Lower leg skin (tissue), 4 donors: Measurements from ENCODE around the gene SYTL2. TPM values are rescaled to one million over a fixed set of nuclear protein-coding genes. Genes with fewer than 3 reads are reported as not detected.

Source experiments
- DNase-seq, 2 donors: peaks; one replicate each; pipeline ENCODE4 v3.0.0-alpha.2; 2019; ENCODE audit warnings: low spot score in 2 of 2
- H3K4me3 ChIP-seq: fragments of 200-600 bp; sonication (generic); 2 replicates; pipeline ENCODE4 v1.5.1; 2017; ENCODE audit warnings: mild to moderate bottlenecking, low read depth; ENCODE audit not compliant: poor library complexity, severe bottlenecking
- POLR2A ChIP-seq, 2 donors: fragments of 450-650 bp; IDR thresholded peaks; one replicate each; pipeline ENCODE4 v1.6.1; 2016 to 2017; ENCODE audit warnings: antibody characterized with exemption in 2 of 2, mild to moderate bottlenecking in 1 of 2, moderate library complexity in 1 of 2
- WGBS, 2 donors: methylation state at CpG; one replicate each; pipeline ENCODE4 v1.1.5; 2018; 5-methylcytosine and 5-hydroxymethylcytosine counted together
- intact Hi-C: fragments of 100-400 bp; cut with DNase I; formaldehyde crosslinking; loops from one replicate; pipeline ENCODE4 v1.15.0; 2023; ENCODE audit warnings: low total_unique reads
- total RNA-seq, 4 donors: library from RNA; depleted of rRNA; stranded (reverse); fragments of >200 nt; gene quantifications; one replicate each; pipeline ENCODE4 v1.1.0, GENCODE V29; 2016
- TF ChIP-seq, protein P1 (sequence below), 3 donors: fragments of 450-650 bp; IDR thresholded peaks; one replicate each; pipeline ENCODE4 v1.5.1; 2016; ENCODE audit warnings: antibody characterized with exemption in 3 of 3, mild to moderate bottlenecking in 3 of 3, moderate library complexity in 2 of 3

The SYTL2 gene
- total RNA-seq, 4 donors from 2014 or later: 4.2 to 13.2 (median 8.9) TPM

DNA sequence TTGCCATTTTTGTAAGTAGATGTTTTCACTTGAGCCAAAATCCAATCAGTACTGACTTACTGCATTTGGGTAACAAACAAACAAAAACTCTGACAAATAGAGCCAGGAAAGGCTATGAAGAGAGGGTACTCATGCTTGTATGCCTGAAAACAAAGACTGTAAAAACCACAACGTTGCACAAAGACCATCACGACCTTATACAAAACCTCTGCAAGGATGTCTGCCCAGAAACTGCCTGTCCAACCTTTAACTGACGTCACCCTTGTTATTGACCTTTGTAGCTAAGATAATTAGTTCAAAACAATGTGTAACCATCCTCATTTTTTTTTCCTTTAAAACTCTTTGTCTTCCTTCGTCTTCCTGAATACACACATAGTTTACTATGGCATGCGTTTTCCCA, 145.2 kb downstream of the SYTL2 start:
- H3K4me3 ChIP-seq: no peak overlapping the region

GRCh38 chr11:85664615-85665481, 146.1 kb downstream of the SYTL2 start, which contains the start of gene CREBZF:
Gene CREBZF, minus strand, starts transcription at chr11:85665129. Its CDS starts 254 bp downstream, at chr11:85664875.
- DNase-seq: peak; percentile 92 to 98
- intact Hi-C loops: no loop called here
- H3K4me3 ChIP-seq: peak within 1 kb of the TSS; percentile 96
- 0 to 2% methylated on average over 28 to 32 of the region's 67 CpGs for WGBS, 2 donors
- TF ChIP-seq, protein P1, sequence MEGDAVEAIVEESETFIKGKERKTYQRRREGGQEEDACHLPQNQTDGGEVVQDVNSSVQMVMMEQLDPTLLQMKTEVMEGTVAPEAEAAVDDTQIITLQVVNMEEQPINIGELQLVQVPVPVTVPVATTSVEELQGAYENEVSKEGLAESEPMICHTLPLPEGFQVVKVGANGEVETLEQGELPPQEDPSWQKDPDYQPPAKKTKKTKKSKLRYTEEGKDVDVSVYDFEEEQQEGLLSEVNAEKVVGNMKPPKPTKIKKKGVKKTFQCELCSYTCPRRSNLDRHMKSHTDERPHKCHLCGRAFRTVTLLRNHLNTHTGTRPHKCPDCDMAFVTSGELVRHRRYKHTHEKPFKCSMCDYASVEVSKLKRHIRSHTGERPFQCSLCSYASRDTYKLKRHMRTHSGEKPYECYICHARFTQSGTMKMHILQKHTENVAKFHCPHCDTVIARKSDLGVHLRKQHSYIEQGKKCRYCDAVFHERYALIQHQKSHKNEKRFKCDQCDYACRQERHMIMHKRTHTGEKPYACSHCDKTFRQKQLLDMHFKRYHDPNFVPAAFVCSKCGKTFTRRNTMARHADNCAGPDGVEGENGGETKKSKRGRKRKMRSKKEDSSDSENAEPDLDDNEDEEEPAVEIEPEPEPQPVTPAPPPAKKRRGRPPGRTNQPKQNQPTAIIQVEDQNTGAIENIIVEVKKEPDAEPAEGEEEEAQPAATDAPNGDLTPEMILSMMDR (IDR thresholded peaks at IDR 0.05): no peak
- TF ChIP-seq POLR2A (IDR thresholded peaks at IDR 0.05): peak in 1 of 2 donors; percentile 97

More for the DNA sequence above, 145.2 kb downstream of the SYTL2 start:
- intact Hi-C loops: no loop called here
- WGBS, 2 donors: 82 to 84% methylated on average over 5 of the region's 5 CpGs
- no peak for DNase-seq
- TF ChIP-seq, protein P1 (IDR thresholded peaks at IDR 0.05): no peak
- TF ChIP-seq POLR2A (IDR thresholded peaks at IDR 0.05): no peak

- TF ChIP-seq, protein P1 (IDR thresholded peaks at IDR 0.05): peak in 1 of 3 donors; percentile 59
- TF ChIP-seq POLR2A (IDR thresholded peaks at IDR 0.05): no peak
- WGBS, 2 donors: 1% methylated on average over 49 to 67 of the region's 73 CpGs
- DNase-seq: peak; percentile 81 to 96
- peak overlapping the region; percentile 96 for H3K4me3 ChIP-seq
- intact Hi-C loops: no loop called here
These were observed 147.0 kb downstream of the SYTL2 start for GRCh38 chr11:85663753-85664614.

- 1 to 6% methylated on average over 10 of the region's 10 CpGs for WGBS, 2 donors
- intact Hi-C loops: no loop called here
- DNase-seq: no peak
- TF ChIP-seq, protein P1 (IDR thresholded peaks at IDR 0.05): no peak
- no peak for TF ChIP-seq POLR2A (IDR thresholded peaks at IDR 0.05)
- peak overlapping the region; percentile 96 for H3K4me3 ChIP-seq
These were observed 147.7 kb downstream of the SYTL2 start for GRCh38 chr11:85663080-85663752.

DNA sequence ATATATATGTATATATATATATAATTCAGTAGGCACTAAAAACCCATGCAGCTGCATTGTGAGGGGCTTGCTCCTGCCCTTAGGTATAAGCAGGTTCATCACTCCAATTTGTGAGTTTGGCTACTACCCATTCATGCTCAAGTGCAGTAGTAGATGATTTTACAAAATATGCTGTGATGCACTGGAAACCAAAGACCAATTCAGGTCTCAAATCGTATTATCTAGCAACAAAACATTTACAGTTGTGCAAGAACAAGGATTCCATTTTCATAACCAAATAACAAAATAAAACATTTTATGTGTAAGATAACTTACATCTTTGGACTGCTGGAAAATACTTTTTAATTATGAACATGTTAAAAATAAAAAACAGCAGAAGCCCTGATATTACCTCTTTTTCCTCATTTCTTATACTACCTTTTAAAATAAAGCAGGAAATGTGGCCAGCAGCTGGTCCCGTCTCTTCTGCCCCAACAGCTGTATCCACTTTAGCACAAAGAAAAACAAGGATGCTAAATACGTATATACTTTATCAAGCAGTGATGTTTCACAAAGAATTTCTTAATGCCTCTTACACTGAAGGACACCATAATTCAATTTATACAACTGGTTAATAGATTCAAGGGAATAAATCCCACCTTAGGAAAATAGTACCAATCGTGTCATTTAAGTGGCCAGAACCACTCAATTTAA, 148.8 kb downstream of the SYTL2 start:
- no peak for DNase-seq
- WGBS, 2 donors: 9 to 14% methylated on average over 4 of the region's 4 CpGs
- intact Hi-C loops: no loop called here
- no peak overlapping the region for H3K4me3 ChIP-seq
- TF ChIP-seq, protein P1 (IDR thresholded peaks at IDR 0.05): no peak
